WTC11 (cell line): ENCODE results near the gene DAO. TPM values are rescaled to one million over a fixed set of nuclear protein-coding genes. Genes with fewer than 3 reads are reported as not detected.

ENCODE experiments used
- ATAC-seq: fragments of 200-7000 bp; cut with Tn5 transposase; 2 replicates; pipeline ENCODE4 v1.10.0; 2021; ENCODE audit warnings: mild to moderate bottlenecking, moderate library complexity
- CTCF ChIA-PET: fragments of 300-600 bp; sonication (Branson Sonifier 250); formaldehyde crosslinking; loops from one replicate; lab custom pipeline; 2021; ENCODE audit warnings: antibody characterized with exemption; lab: Charles Lee
- POLR2A ChIA-PET: fragments of 350-600 bp; sonication (Branson Sonifier 250); formaldehyde crosslinking; loops from one replicate; lab custom pipeline; 2021; ENCODE audit warnings: antibody characterized with exemption; lab: Charles Lee
- DNase-seq: peaks from one replicate; pipeline ENCODE4 v3.0.0; 2021; ENCODE audit warnings: low spot score
- H3K27ac Mint-ChIP-seq: 2 replicates; pipeline ENCODE4 v1.8.0; 2021; ENCODE audit warnings: mixed read lengths
- H3K27me3 Mint-ChIP-seq: 2 replicates; pipeline ENCODE4 v1.8.0; 2021; ENCODE audit warnings: low read depth, mild to moderate bottlenecking, moderate library complexity, mixed read lengths
- H3K36me3 Mint-ChIP-seq: 2 replicates; pipeline ENCODE4 v1.8.0; 2021; ENCODE audit warnings: mixed read lengths
- H3K4me1 Mint-ChIP-seq: 2 replicates; pipeline ENCODE4 v1.8.0; 2022; ENCODE audit warnings: mixed read lengths
- H3K4me3 Mint-ChIP-seq: 2 replicates; pipeline ENCODE4 v1.8.0; 2021; ENCODE audit warnings: mild to moderate bottlenecking, moderate library complexity, mixed read lengths
- H3K9me3 Mint-ChIP-seq: 2 replicates; pipeline ENCODE4 v1.8.0; 2021; ENCODE audit warnings: mixed read lengths
- ATF1 ChIP-seq: sonication (generic); formaldehyde crosslinking; IDR thresholded peaks from 2 replicates; pipeline ENCODE4 v1.8.1; 2023; ENCODE audit warnings: mild to moderate bottlenecking, moderate library complexity, missing genetic modification reagents
- CBFB ChIP-seq: sonication (generic); formaldehyde crosslinking; IDR thresholded peaks from 2 replicates; pipeline ENCODE4 v1.8.1; 2022; ENCODE audit warnings: mild to moderate bottlenecking, low read depth, missing genetic modification reagents
- CREM ChIP-seq: sonication (generic); formaldehyde crosslinking; IDR thresholded peaks from 2 replicates; pipeline ENCODE4 v1.8.1; 2022; ENCODE audit warnings: mild to moderate bottlenecking, missing genetic modification reagents, moderate library complexity
- ESRRA ChIP-seq: sonication (generic); formaldehyde crosslinking; IDR thresholded peaks from 2 replicates; pipeline ENCODE4 v1.8.1; 2022; ENCODE audit warnings: mild to moderate bottlenecking, missing genetic modification reagents, borderline replicate concordance
- GRHL2 ChIP-seq: fragments of 250-450 bp; sonication (Bioruptor Pico); IDR thresholded peaks from 2 replicates; pipeline ENCODE4 v1.8.0; 2022; ENCODE audit warnings: mild to moderate bottlenecking, moderate library complexity; ENCODE audit not compliant: insufficient replicate concordance, severe bottlenecking
- JUN ChIP-seq: sonication (generic); formaldehyde crosslinking; IDR thresholded peaks from 2 replicates; pipeline ENCODE4 v1.8.0; 2023; ENCODE audit warnings: mild to moderate bottlenecking, missing genetic modification reagents
- NFYB ChIP-seq: sonication (generic); formaldehyde crosslinking; conservative IDR thresholded peaks from 2 replicates; pipeline ENCODE4 v1.8.0; 2022; ENCODE audit warnings: low read depth, missing genetic modification reagents
- SMAD3 ChIP-seq: sonication (generic); formaldehyde crosslinking; IDR thresholded peaks from 2 replicates; pipeline ENCODE4 v1.8.0; 2022; ENCODE audit warnings: missing genetic modification reagents, mild to moderate bottlenecking, borderline replicate concordance
- TEAD1 ChIP-seq: sonication (generic); formaldehyde crosslinking; IDR thresholded peaks from 2 replicates; pipeline ENCODE4 v1.8.0; 2022; ENCODE audit warnings: mild to moderate bottlenecking, missing genetic modification reagents
- TP53 ChIP-seq: sonication (generic); formaldehyde crosslinking; IDR thresholded peaks from 2 replicates; pipeline ENCODE4 v1.8.1; 2023; ENCODE audit warnings: mild to moderate bottlenecking, missing genetic modification reagents
- ZNF232 ChIP-seq: sonication (generic); formaldehyde crosslinking; IDR thresholded peaks from 2 replicates; pipeline ENCODE4 v1.8.0; 2022; ENCODE audit warnings: mild to moderate bottlenecking, missing genetic modification reagents
- total RNA-seq: library from RNA; stranded (reverse); gene quantifications from 3 replicates; pipeline ENCODE4 v1.2.3, GENCODE V29; 2021
- TF ChIP-seq, protein P1 (sequence below): fragments of 250-450 bp; sonication (Bioruptor Pico); IDR thresholded peaks from 2 replicates; pipeline ENCODE4 v1.9.0; 2021; ENCODE audit warnings: mild to moderate bottlenecking, borderline replicate concordance
- TF ChIP-seq, protein P2 (sequence below): sonication (generic); formaldehyde crosslinking; IDR thresholded peaks from 2 replicates; pipeline ENCODE4 v1.8.1; 2023; ENCODE audit warnings: mild to moderate bottlenecking, missing genetic modification reagents
- TF ChIP-seq, protein P3 (sequence below): fragments of 250-450 bp; sonication (Bioruptor Pico); IDR thresholded peaks from 2 replicates; pipeline ENCODE4 v2.1.2; 2022; ENCODE audit warnings: mild to moderate bottlenecking, moderate library complexity
- TF ChIP-seq, protein P4 (sequence below): sonication (generic); formaldehyde crosslinking; IDR thresholded peaks from 2 replicates; pipeline ENCODE4 v1.8.0; 2022; ENCODE audit warnings: mild to moderate bottlenecking, missing genetic modification reagents
- TF ChIP-seq, protein P5 (sequence below): sonication (generic); formaldehyde crosslinking; IDR thresholded peaks from 2 replicates; pipeline ENCODE4 v1.8.0; 2022; ENCODE audit warnings: missing genetic modification reagents
- TF ChIP-seq, protein P6 (sequence below): sonication (generic); formaldehyde crosslinking; IDR thresholded peaks from 2 replicates; pipeline ENCODE4 v1.8.1; 2022; ENCODE audit warnings: mild to moderate bottlenecking, missing genetic modification reagents, moderate library complexity, borderline replicate concordance
- TF ChIP-seq, protein P7 (sequence below): sonication (generic); formaldehyde crosslinking; IDR thresholded peaks from 2 replicates; pipeline ENCODE4 v1.8.1; 2022; ENCODE audit warnings: low read depth, missing genetic modification reagents, borderline replicate concordance

Gene DAO
- total RNA-seq, 1 experiment from 2014 or later = 0.17 TPM

DNA sequence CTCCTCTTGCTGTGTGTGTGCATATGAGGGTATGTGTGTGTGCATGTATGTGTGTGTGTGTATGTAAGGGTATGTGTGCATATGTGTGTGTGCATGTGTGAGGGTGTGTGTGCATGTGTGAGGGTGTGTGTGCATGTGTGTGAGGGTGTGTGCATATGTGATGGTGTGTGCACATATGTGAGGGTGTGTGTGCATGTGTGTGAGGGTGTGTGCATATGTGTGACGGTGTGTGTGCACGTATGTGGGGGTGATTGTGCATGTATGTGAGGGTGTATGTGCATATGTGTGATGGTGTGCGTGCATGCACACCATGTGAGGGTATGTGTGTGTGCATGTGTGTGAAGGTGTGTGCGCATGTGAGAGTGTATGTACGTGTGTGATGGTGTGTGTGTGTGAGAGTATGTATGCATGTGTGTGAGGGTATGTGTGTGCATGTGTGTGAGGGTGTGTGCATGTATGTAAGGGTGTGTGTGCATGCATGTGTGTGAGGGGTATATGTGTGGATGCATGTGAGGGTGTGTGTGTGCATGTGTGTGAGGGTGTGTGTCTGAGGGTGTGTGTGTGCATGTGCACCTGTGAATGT, 15.4 kb downstream of the DAO start:
- Mint-ChIP-seq H3K9me3 (peaks cover 11% of the 10 kb centered on the region), H3K27me3 (no peaks in the 10 kb centered on the region), H3K4me3 (no peak overlapping the region), H3K27ac (no peak overlapping the region), H3K36me3 (peaks cover 3% of the 10 kb centered on the region; the same call in 1 of the 2 replicates), H3K4me1 (no peaks in the 10 kb centered on the region)
- POLR2A ChIA-PET = no interaction called here
- ATAC-seq (no peak), DNase-seq (no peak)
- CTCF ChIA-PET = no interaction called here
- no peak for TF ChIP-seq SMAD3 (CRISPR knock-in tag)
- TF ChIP-seq, protein P1, sequence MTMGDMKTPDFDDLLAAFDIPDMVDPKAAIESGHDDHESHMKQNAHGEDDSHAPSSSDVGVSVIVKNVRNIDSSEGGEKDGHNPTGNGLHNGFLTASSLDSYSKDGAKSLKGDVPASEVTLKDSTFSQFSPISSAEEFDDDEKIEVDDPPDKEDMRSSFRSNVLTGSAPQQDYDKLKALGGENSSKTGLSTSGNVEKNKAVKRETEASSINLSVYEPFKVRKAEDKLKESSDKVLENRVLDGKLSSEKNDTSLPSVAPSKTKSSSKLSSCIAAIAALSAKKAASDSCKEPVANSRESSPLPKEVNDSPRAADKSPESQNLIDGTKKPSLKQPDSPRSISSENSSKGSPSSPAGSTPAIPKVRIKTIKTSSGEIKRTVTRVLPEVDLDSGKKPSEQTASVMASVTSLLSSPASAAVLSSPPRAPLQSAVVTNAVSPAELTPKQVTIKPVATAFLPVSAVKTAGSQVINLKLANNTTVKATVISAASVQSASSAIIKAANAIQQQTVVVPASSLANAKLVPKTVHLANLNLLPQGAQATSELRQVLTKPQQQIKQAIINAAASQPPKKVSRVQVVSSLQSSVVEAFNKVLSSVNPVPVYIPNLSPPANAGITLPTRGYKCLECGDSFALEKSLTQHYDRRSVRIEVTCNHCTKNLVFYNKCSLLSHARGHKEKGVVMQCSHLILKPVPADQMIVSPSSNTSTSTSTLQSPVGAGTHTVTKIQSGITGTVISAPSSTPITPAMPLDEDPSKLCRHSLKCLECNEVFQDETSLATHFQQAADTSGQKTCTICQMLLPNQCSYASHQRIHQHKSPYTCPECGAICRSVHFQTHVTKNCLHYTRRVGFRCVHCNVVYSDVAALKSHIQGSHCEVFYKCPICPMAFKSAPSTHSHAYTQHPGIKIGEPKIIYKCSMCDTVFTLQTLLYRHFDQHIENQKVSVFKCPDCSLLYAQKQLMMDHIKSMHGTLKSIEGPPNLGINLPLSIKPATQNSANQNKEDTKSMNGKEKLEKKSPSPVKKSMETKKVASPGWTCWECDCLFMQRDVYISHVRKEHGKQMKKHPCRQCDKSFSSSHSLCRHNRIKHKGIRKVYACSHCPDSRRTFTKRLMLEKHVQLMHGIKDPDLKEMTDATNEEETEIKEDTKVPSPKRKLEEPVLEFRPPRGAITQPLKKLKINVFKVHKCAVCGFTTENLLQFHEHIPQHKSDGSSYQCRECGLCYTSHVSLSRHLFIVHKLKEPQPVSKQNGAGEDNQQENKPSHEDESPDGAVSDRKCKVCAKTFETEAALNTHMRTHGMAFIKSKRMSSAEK = no peak
- TF ChIP-seq ESRRA (CRISPR knock-in tag) = no peak

DNA sequence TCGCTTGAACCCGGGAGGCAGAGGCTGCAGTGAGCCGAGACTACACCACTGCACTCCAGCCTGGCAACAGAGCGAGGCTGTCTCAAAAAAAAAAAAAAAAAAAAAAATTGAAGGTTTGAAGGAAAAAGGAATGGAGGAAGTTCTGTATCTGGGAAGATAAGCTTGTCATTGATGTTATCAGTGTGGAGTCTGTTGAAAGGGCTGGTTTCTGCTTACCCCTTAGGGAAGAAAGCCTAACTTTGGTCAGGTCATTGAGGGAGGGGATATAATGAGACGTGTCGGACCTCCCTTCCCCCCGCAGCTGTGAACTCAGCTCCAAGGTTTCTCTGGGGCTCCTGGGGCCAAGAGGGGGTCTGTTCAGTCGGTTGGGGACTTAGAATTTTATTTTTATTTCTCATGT, 16.4 kb downstream of the DAO start:
- CTCF ChIA-PET = interaction anchor here (0.6 kb wide), 1 partner anchor 232 kb away, joined by 5 read pairs; no protein-coding TSS in a partner anchor
- DNase-seq (no peak), ATAC-seq (no peak)
- peaks cover 7% of the 10 kb centered on the region for H3K9me3 Mint-ChIP-seq
- peaks cover 4% of the 10 kb centered on the region for H3K27me3 Mint-ChIP-seq
- TF ChIP-seq ATF1 (CRISPR knock-in tag) (no peak), GRHL2 (CRISPR knock-in tag) (no peak), TEAD1 (CRISPR knock-in tag) (no peak), CREM (no peak), ZNF232 (no peak), CBFB (CRISPR knock-in tag) (no peak), NFYB (no peak), JUN (CRISPR knock-in tag) (no peak), TP53 (CRISPR knock-in tag) (no peak)
- TF ChIP-seq, protein P2, sequence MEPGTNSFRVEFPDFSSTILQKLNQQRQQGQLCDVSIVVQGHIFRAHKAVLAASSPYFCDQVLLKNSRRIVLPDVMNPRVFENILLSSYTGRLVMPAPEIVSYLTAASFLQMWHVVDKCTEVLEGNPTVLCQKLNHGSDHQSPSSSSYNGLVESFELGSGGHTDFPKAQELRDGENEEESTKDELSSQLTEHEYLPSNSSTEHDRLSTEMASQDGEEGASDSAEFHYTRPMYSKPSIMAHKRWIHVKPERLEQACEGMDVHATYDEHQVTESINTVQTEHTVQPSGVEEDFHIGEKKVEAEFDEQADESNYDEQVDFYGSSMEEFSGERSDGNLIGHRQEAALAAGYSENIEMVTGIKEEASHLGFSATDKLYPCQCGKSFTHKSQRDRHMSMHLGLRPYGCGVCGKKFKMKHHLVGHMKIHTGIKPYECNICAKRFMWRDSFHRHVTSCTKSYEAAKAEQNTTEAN (CRISPR knock-in tag) = no peak
- TF ChIP-seq, protein P3, sequence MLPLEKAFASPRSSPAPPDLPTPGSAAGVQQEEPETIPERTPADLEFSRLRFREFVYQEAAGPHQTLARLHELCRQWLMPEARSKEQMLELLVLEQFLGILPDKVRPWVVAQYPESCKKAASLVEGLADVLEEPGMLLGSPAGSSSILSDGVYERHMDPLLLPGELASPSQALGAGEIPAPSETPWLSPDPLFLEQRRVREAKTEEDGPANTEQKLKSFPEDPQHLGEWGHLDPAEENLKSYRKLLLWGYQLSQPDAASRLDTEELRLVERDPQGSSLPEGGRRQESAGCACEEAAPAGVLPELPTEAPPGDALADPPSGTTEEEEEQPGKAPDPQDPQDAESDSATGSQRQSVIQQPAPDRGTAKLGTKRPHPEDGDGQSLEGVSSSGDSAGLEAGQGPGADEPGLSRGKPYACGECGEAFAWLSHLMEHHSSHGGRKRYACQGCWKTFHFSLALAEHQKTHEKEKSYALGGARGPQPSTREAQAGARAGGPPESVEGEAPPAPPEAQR (CRISPR knock-in tag) = no peak
- TF ChIP-seq, protein P4, sequence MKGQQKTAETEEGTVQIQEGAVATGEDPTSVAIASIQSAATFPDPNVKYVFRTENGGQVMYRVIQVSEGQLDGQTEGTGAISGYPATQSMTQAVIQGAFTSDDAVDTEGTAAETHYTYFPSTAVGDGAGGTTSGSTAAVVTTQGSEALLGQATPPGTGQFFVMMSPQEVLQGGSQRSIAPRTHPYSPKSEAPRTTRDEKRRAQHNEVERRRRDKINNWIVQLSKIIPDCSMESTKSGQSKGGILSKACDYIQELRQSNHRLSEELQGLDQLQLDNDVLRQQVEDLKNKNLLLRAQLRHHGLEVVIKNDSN (CRISPR knock-in tag) = no peak
- TF ChIP-seq, protein P5, sequence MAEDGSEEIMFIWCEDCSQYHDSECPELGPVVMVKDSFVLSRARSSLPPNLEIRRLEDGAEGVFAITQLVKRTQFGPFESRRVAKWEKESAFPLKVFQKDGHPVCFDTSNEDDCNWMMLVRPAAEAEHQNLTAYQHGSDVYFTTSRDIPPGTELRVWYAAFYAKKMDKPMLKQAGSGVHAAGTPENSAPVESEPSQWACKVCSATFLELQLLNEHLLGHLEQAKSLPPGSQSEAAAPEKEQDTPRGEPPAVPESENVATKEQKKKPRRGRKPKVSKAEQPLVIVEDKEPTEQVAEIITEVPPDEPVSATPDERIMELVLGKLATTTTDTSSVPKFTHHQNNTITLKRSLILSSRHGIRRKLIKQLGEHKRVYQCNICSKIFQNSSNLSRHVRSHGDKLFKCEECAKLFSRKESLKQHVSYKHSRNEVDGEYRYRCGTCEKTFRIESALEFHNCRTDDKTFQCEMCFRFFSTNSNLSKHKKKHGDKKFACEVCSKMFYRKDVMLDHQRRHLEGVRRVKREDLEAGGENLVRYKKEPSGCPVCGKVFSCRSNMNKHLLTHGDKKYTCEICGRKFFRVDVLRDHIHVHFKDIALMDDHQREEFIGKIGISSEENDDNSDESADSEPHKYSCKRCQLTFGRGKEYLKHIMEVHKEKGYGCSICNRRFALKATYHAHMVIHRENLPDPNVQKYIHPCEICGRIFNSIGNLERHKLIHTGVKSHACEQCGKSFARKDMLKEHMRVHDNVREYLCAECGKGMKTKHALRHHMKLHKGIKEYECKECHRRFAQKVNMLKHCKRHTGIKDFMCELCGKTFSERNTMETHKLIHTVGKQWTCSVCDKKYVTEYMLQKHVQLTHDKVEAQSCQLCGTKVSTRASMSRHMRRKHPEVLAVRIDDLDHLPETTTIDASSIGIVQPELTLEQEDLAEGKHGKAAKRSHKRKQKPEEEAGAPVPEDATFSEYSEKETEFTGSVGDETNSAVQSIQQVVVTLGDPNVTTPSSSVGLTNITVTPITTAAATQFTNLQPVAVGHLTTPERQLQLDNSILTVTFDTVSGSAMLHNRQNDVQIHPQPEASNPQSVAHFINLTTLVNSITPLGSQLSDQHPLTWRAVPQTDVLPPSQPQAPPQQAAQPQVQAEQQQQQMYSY (CRISPR knock-in tag) = no peak
- TF ChIP-seq, protein P6, sequence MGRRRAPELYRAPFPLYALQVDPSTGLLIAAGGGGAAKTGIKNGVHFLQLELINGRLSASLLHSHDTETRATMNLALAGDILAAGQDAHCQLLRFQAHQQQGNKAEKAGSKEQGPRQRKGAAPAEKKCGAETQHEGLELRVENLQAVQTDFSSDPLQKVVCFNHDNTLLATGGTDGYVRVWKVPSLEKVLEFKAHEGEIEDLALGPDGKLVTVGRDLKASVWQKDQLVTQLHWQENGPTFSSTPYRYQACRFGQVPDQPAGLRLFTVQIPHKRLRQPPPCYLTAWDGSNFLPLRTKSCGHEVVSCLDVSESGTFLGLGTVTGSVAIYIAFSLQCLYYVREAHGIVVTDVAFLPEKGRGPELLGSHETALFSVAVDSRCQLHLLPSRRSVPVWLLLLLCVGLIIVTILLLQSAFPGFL = no peak
- TF ChIP-seq, protein P7, sequence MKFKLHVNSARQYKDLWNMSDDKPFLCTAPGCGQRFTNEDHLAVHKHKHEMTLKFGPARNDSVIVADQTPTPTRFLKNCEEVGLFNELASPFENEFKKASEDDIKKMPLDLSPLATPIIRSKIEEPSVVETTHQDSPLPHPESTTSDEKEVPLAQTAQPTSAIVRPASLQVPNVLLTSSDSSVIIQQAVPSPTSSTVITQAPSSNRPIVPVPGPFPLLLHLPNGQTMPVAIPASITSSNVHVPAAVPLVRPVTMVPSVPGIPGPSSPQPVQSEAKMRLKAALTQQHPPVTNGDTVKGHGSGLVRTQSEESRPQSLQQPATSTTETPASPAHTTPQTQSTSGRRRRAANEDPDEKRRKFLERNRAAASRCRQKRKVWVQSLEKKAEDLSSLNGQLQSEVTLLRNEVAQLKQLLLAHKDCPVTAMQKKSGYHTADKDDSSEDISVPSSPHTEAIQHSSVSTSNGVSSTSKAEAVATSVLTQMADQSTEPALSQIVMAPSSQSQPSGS = no peak
- H3K4me1 Mint-ChIP-seq = no peaks in the 10 kb centered on the region
- H3K27ac Mint-ChIP-seq = no peak overlapping the region
- POLR2A ChIA-PET = interaction anchor here (0.6 kb wide), 1 partner anchor 80 kb away, joined by 3 read pairs; no protein-coding TSS in a partner anchor
- no peaks in the 10 kb centered on the region for H3K36me3 Mint-ChIP-seq
- no peak overlapping the region for H3K4me3 Mint-ChIP-seq
